ENCODE measurements around the gene LIFR. TPM values are rescaled to one million over a fixed set of nuclear protein-coding genes. Genes with fewer than 3 reads are reported as not detected.

LIFR gene
- total RNA-seq, 1 experiment from 2014 or later, result 7.6 TPM

- peaks cover 93% of the 10 kb centered on the region for H3K27me3 Mint-ChIP-seq (ENCODE audit: unreplicated experiment)
- DNase-seq, result no peak
- H3K27ac Mint-ChIP-seq (ENCODE audit: unreplicated experiment), result no peak overlapping the region
- H3K4me1 Mint-ChIP-seq (ENCODE audit: low read depth, unreplicated experiment), result no peaks in the 10 kb centered on the region
- CTCF ChIA-PET, result interaction anchor here (0.9 to 1.2 kb wide), 2 partner anchors 11 kb away, joined by 3 to 4 read pairs; no protein-coding TSS in a partner anchor
- intact Hi-C loops (cut with micrococcal nuclease; ENCODE audit: unreplicated experiment), result no loop called here
- no peaks in the 10 kb centered on the region for H3K36me3 Mint-ChIP-seq (ENCODE audit: insufficient read depth, unreplicated experiment)
- BruUV-seq (replicated peaks), result no TSS peak
- no peaks in the 10 kb centered on the region for H3K9me3 Mint-ChIP-seq (ENCODE audit: low read depth, unreplicated experiment)
- no peak overlapping the region for H3K4me3 Mint-ChIP-seq (ENCODE audit: low read depth, unreplicated experiment)
- TF ChIP-seq, protein P1, sequence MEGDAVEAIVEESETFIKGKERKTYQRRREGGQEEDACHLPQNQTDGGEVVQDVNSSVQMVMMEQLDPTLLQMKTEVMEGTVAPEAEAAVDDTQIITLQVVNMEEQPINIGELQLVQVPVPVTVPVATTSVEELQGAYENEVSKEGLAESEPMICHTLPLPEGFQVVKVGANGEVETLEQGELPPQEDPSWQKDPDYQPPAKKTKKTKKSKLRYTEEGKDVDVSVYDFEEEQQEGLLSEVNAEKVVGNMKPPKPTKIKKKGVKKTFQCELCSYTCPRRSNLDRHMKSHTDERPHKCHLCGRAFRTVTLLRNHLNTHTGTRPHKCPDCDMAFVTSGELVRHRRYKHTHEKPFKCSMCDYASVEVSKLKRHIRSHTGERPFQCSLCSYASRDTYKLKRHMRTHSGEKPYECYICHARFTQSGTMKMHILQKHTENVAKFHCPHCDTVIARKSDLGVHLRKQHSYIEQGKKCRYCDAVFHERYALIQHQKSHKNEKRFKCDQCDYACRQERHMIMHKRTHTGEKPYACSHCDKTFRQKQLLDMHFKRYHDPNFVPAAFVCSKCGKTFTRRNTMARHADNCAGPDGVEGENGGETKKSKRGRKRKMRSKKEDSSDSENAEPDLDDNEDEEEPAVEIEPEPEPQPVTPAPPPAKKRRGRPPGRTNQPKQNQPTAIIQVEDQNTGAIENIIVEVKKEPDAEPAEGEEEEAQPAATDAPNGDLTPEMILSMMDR (IDR thresholded peaks at IDR 0.05; ENCODE audit: unreplicated experiment), result no peak
These were observed 125.1 kb downstream of the LIFR start for GRCh38 chr5:38431242-38431853.

DNA sequence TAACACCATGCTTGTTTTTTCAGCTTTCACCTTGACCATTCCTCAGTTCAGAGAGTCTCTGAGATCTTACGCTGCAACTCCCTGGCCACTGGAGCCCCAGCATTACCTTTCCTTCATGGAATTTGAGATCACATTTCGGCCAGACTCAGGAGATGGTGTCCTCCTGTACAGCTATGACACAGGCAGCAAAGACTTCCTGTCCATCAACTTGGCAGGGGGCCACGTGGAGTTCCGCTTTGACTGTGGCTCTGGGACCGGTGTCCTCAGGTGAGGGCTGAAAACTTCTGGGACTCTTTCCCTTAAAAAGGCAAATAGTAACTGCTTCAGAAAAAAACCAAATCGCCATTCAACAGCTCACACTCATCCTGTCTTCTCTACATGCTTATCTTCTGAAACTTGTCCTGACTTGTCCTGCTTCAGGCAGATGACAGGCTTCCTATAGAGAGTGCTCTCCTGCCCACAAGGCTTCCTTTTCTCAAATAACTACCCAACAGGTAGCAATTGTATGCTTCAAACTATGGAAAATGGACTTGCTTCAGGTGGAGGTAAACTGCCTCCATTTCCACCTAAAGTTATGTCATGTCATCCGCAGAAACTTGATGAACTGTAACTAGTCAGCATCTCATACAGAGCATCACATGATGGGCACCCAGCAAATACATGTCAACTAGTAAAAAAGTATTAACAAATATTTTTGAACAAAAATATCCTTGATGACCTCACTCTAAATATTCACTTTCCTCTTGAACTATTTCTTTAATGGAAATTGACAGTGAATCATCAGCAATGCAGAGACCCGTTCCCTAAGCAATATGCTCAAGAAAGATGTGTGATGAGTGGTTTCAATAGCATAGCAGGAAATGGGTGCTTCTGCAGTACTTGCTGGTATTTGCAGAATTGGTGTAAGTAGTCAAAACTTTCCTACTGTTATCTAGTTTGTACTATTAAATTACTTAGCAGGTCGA, 129.2 kb downstream of the LIFR start:
- TF ChIP-seq, protein P1 (IDR thresholded peaks at IDR 0.05; ENCODE audit: unreplicated experiment), result no peak
- CTCF ChIA-PET, result interaction anchor here (1.6 kb wide), 1 partner anchor 14 kb away, joined by 6 read pairs; no protein-coding TSS in a partner anchor
- intact Hi-C loops (cut with micrococcal nuclease; ENCODE audit: unreplicated experiment), result no loop called here
- Mint-ChIP-seq H3K9me3 (ENCODE audit: low read depth, unreplicated experiment) (no peaks in the 10 kb centered on the region), H3K36me3 (ENCODE audit: insufficient read depth, unreplicated experiment) (no peaks in the 10 kb centered on the region), H3K4me1 (ENCODE audit: low read depth, unreplicated experiment) (no peaks in the 10 kb centered on the region), H3K27ac (ENCODE audit: unreplicated experiment) (no peak overlapping the region), H3K4me3 (ENCODE audit: low read depth, unreplicated experiment) (no peak overlapping the region), H3K27me3 (ENCODE audit: unreplicated experiment) (peaks cover 68% of the 10 kb centered on the region)
- no peak for DNase-seq
- no TSS peak for BruUV-seq (replicated peaks)

DNA sequence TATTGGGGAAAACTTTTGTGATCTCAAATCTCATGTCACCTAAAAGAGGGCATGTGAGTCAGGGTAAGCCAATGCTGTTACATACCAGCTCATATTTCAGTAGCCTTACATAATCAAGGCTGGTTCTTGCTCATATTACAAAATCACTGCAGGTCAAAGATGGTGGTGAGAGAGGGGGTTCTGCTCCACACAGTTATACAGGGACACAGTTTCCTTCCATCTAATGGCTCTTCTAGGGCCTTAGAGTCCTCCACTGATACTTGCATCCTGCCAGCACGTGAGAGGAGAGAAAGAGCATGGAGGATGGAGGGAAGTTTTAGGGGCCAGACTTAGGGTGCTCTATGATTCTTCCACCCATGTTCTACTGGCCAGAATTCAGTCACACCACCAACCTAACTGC, 130.0 kb downstream of the LIFR start:
- peaks cover 68% of the 10 kb centered on the region for H3K27me3 Mint-ChIP-seq (ENCODE audit: unreplicated experiment)

More for the DNA sequence above, 130.0 kb downstream of the LIFR start:
- intact Hi-C loops (cut with micrococcal nuclease; ENCODE audit: unreplicated experiment), result no loop called here
- CTCF ChIA-PET, result interaction anchor here (1.6 kb wide), 1 partner anchor 15 kb away, joined by 6 read pairs; no protein-coding TSS in a partner anchor
- TF ChIP-seq, protein P1 (IDR thresholded peaks at IDR 0.05; ENCODE audit: unreplicated experiment), result no peak
- Mint-ChIP-seq H3K4me3 (ENCODE audit: low read depth, unreplicated experiment) (no peak overlapping the region), H3K27ac (ENCODE audit: unreplicated experiment) (no peak overlapping the region), H3K4me1 (ENCODE audit: low read depth, unreplicated experiment) (no peaks in the 10 kb centered on the region), H3K9me3 (ENCODE audit: low read depth, unreplicated experiment) (no peaks in the 10 kb centered on the region), H3K36me3 (ENCODE audit: insufficient read depth, unreplicated experiment) (no peaks in the 10 kb centered on the region)
- DNase-seq, result no peak
- no TSS peak for BruUV-seq (replicated peaks)

Small RNAs within 50 kb of the gene (microRNA-seq; reads per million reads assigned to microRNA genes)
- gene MIR3650, result not detected

Data from Calu3 (cell line).